GM21515 (cell line): ENCODE measurements around the gene PAFAH1B2.

Source experiments
- ATAC-seq: cut with Tn5 transposase; IDR thresholded peaks from one replicate; pipeline ENCODE4 v1.9.1; 2021; ENCODE audit not compliant: unreplicated experiment

PAFAH1B2 gene

GRCh38 chr11:117220568-117220967 lies 76.5 kb downstream of the PAFAH1B2 start:
- ATAC-seq: no peak

- ATAC-seq: no peak
Observed at GRCh38 chr11:117220999-117221774, 77.1 kb downstream of the PAFAH1B2 start.

DNA sequence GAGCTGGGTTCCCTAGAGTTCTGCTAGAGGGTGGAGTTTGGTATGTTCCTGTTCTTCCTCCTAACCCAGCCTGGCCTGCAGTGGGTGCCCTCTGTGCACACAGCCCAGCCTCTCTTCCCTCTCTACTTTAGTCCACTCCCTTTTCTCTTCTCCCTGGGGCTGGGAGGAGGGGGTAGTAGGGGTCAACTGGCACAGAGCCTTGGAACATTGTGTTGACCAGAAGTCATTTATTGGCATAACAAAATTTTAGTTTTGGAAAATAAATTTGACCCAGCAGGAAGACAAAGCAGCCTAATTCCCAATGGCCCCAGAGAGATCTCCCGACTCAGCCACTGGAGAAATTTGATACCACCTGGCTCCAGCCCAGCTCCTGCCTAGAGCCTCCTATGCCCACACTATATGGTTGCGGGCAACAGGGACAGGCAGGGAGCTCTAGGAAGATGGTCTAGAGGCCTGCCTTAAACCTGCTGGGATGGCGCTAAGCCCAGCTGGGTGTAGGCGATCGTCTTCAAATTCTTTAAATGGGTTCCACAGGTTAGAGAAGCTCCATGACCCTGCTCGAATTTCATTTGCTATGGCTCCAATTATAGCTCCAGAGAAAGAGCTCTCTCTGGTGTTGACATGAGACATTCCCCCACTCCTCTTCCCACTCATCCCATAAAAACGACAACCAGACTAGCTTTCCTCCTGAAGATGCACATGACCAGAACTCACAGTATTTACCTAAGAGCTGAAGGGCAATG lies 77.9 kb downstream of the PAFAH1B2 start:
- ATAC-seq: no peak

DNA sequence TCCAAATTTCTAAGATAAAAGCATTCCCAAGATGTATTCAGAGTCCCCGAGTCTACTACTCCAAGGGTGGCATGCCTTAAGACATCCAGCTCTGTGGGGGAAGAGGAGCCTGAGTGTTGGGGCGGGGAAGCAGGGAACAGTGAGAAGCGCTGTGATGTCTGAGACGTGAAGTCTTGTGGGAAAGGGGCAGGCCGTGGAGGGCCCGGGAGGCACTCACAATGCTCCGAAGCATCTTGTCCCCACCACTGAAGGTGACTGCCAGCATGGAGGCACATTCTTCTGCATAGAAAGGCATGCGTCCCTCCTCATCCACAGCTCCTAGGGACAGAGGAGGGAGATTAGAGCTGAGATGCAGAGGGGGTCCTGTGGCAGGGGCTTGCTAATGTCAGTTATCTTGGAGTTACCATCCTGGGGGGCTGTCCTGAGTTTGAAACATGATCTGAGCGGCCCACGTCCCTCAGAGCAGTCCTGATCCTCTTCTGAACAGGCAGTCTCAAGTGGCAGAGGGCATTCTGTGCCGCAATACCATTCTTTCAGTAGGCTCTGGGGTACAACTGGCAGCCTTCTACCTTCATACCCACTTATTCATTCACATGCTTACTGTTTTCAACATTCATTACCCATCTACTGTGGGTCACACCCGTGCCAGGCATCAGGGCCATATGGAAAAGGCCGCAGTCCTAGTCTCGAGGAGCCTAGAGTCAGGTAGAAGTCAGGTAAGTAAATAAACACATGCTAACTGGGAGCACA lies 79.1 kb downstream of the PAFAH1B2 start:
- ATAC-seq: no peak

GRCh38 chr11:117223741-117224689 lies 79.9 kb downstream of the PAFAH1B2 start:
- ATAC-seq: no peak

- no peak for ATAC-seq
Observed at GRCh38 chr11:117225553-117226170, 81.6 kb downstream of the PAFAH1B2 start.
